ENCODE data around the gene DGKD.
"Not testable (repeated sequence)": the region's sequence is repeated elsewhere in the genome, so short reads cannot be mapped to it uniquely, and the experiment has no call there.

Gene DGKD

DNA sequence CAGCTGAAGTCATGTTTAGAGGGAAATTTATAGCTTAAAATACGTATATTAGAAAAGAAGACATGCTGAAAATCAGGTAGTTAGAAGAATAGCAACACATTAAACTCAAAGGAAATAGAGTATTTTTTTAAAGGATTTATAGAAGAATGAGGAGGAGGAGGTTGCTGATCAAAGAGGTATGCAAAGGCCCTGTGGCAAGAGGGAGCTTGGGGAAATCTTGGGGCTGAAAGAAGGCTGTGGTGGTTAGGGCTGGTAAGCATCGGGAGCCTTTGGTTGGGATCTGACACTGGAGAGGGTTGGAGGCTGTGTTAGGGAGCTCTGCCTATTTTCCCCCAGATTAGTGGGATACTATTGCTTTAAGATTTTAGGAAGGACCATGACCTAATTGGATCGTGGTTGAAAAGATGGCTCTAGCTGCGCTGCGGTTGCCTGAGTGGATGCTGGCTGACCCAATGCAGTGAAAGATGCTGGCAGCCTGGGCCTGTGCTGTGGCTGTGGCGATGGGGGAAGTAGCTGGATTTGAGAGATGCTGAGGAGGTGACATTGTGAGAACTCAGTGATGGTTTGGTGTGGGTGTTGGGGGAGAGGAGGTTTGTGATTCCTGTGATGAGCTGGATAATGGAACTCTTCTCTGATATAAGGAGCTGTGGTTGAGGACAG is 11.7 kb downstream of the DGKD start:
- DNase-seq = no peak

DNA sequence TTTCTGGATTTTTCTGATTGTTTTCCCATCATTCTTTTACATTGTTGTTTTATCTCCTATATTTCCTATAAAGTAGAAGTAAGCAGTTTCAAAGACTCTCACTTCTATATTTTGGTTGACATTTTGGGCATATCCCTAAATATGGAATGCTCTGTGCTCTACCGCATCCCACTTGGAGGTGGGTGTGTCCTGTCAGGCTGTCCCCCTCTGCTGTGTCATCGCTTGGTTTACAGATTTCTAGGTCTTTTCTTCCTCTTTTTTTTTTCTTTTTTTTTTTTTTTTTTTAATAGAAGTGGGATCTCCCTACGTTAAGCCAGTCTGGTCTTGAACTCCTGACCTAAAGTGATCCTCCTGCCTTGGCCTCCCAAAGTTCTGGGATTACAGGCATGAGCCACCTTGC is 13.3 kb downstream of the DGKD start:
- DNase-seq = no peak

DNA sequence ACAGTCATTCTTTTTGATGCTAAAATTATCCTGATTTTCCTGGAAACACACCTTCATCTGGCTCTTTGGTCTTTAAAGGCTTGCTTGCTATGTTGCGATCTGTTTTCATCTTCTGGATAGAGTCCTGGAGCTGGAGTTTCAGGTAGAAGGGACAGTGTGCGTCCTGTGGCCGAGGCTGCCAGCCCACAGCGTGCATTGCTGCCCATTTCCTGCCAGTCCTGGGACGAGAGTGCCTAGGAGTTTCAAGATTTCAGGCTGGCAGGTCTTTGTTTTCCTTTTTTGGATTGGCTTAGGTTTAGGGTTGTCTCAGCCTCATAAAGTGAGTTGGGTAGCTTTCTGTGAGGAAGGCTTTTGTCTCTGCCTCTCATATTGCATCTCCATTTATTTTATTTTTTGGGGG is 14.5 kb downstream of the DGKD start:
- DNase-seq = no peak

- DNase-seq = no peak
These were observed 15.2 kb downstream of the DGKD start for GRCh38 chr2:233369462-233369861.

DNA sequence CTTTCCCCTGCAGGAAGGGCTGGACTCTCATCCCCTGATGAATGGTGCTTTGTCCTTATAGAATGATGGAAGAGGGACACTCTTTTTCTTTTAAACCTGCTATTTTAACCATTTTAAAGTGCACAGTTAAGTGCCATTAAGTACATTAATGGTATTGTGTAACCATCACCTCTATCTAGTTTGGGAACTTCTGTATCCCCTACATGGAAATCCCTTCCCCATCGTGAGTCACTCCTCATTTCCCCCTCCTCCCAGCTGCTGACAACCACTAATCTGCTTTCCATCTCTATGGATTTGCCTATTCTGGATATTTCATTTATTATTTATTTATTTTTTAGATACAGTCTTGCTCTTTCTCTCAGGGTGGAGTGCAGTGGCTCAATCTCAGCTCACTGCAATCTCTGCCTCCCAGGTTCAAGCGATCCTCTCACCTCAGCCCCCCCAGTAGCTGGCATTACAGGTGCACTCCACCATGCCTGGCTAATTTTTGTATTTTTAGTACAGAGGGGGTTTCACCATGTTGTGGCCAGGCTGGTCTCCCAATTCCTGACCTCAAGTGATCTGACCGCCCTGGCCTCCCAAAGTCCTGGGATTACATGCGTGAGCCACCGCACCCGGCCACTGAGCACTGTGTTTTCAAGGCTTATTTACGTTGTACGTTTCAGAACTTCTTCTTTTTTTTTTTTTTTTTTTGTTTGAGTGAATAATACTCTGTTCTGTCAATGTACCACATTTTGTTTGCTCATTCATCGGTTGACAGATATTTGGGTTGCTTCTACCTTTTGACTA is 15.8 kb downstream of the DGKD start:
- no peak for DNase-seq

DNA sequence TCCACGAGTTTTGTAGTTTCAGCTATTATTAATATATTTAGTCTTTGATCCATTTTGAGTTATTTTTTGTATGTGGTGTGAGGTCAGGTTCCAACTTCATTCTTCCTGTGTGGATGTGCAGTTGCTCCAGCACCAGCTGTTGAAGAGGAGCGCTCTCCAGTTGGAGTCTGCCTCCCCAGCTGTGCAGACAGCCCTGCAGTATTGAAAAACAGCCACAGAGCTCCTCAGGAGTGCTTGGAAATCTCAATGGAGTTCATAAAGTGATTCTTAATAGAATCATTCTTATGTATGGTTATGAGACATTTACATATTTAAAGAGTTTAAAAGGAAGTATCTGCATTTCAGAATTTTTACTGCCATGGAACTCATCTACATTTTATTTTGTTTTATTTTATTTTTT is 17.3 kb downstream of the DGKD start:
- no peak for DNase-seq

- no peak for DNase-seq
These were observed 18.6 kb downstream of the DGKD start for GRCh38 chr2:233372855-233373254.

DNA sequence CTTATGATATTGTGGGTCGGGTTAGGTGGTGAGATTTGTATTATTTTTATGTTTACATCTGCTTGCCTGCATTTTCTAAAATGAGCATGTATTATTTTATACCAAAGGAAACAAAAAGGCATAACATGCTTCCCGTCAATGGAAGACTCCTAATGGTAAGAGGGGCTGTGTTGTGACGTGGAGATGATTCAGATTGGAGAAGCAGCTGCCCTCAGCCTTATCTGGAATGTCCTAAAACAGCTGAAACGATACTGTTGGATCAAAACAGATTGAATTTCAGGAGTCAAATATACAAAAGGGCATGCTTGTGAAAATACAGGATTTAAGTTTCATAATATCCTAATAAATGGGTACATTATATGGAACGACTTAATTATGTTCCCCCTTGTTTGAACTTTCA is 19.0 kb downstream of the DGKD start:
- DNase-seq = no peak

- not testable (repeated sequence) for DNase-seq
These were observed 20.5 kb downstream of the DGKD start for GRCh38 chr2:233374776-233375175.

DNA sequence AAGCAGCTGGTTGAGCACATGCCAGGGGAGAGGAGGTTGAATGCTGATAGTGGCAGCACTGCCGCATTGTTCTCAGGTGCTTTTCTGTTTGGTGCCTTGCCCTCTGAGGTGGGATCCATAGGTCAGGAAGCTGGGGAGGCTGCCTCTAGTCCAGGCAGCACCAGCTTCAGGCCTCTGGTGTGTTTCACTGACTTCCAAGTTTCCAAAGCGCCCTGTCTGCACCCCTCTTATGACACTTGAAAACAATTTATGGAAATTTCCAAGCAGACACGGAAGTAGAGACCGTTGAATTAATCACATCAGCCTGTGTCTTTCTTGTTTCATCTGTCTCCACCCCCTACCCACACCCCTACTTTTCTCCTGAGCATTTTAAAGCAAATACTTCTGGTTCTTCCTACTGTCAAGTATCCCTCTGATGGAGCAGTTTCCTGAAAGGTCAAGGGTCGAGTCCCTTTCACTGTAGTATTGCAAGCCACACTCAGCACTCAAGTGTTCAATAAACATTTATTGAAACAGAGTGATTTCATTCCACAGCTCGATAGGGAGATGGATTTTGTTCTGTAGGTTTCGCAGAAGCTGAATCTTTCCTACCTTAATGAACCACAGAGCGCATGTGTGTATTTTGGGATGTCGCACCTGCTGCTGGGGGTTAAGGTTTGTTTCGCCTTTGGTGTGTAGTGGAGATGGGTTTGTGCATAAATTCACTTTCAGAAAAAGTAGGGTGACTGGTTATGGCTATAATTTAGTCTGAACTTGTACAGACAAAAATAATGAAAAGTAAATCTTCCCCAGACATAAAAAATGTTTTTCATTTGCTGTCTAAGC is 21.4 kb downstream of the DGKD start:
- no peak for DNase-seq

- no peak for DNase-seq
These were observed 24.7 kb downstream of the DGKD start for GRCh38 chr2:233379034-233379433.

GRCh38 chr2:233379441-233379840 is 25.1 kb downstream of the DGKD start:
- DNase-seq = no peak

- DNase-seq = no peak
These were observed 26.0 kb downstream of the DGKD start for GRCh38 chr2:233380132-233380895.

DNA sequence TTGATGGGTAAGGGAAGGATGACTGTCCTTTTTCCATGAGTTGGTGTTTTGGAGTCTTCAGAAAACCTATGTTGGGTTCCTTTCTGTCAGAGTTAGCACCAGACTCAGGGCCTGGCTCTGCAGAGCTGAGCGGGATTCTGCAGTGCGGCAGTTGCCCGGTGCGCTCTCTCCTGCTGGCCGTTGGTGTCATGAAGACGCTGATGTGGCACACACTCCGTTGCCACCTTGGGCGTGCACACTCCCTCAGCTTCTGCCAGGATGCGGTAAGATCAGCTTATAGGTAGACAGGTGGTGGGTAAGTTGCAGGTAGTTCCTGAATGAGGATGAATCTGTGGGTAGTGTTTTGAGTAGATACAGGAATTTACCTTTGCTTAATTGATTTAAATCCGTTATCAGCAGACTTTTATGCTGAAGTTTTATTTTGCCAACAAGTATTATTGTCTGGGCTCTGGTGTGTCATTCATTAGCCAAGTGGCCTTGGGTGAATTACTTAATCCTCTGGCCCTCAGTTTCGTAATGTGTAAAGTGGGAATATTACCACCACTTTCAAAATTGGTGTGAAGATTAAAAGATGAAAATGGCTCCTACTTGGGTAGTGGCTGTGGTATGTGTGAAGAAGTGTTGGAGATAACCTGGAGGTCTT is 26.8 kb downstream of the DGKD start:
- no peak for DNase-seq

DNA sequence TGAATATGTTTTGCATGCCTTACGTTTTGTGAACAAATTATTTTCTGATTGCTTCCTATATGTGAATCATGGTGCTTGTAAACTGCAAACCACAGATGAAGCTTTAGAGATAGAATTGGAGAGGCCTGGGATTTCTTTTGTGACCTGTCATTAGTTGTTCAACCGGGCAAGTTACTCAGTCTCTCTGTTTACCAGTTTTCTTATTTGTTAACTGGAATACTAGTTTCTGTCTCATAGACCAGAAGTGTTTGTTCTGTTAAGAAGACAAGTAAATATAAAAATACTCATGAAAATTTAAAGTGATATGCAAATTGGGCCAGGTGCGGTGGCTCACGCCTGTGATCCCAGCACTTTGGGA is 27.3 kb downstream of the DGKD start:
- no peak for DNase-seq

GRCh38 chr2:233384015-233384414 is 29.7 kb downstream of the DGKD start:
- DNase-seq = no peak

- no peak for DNase-seq
These were observed 30.7 kb downstream of the DGKD start for GRCh38 chr2:233384811-233385488.

- DNase-seq = no peak
These were observed 31.3 kb downstream of the DGKD start for GRCh38 chr2:233385489-233386044.

DNA sequence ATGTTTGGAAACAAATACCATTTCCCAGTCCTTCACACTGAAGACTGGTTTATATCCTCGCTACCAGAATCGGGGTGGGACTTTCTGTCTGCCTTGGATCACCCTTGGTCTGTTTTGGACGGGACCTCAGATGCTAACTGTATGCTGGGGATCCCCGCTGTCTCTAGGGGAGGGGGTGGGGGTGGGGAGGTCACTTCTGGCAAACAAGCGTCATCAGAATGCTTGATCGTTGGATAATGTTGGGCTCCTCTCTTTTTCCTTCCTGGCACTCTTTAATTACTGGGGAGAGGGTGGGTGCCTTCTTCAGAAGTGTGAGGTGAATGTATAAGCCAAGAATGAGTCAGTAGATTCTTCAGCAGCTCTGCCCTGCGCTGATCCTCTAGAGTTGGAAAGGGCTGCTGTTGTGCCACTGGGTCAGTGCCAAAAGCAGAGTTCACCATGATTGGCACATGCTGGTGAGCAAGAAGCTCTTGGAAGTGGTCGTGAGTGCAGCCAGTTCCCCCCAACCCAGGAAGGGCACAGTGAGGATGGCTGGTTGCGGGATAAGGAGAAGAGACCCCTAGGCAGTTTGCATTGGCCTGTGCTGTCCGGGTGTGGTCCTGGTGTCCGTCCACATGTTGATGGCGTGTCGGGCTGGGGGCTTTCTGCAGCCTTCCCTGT is 32.2 kb downstream of the DGKD start:
- no peak for DNase-seq

DNA sequence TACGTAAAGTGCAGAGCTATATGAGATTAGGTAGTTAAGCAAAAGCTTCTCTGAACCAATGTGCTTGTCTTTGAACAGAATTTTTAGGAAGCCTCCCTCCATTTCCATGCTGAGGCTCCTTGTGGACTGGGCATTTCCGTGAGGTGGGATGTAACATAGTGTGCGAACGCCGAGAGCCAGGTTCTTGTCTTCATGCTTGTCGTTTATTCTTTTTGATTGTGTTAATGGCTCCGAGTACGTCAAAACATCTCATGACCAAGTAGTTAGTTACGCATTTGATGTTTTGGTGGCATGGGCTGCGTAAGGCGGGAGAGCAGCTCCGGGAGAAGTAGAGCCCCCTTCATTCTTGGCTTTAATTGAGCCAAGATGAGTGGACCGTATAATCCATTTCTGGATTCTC is 32.9 kb downstream of the DGKD start:
- no peak for DNase-seq
